HL-60 (cell line): ENCODE results near the gene LMTK2.

ENCODE experiments used
- DNase-seq, 2 experiments: peaks; one replicate each; pipeline ENCODE4 v3.0.0-alpha.2; 2010 to 2020; ENCODE audit warnings: low read depth in 1 of 2, low spot score in 1 of 2
- H3K27ac ChIP-seq: fragments of 250-450 bp; sonication (Bioruptor Pico); replicated peaks from 2 replicates; pipeline ENCODE4 v1.5.1; 2020; ENCODE audit warnings: mild to moderate bottlenecking, moderate library complexity
- H3K27me3 ChIP-seq: fragments of 250-450 bp; sonication (Bioruptor Pico); 2 replicates; pipeline ENCODE4 v1.5.1; 2021; ENCODE audit warnings: mild to moderate bottlenecking, moderate library complexity; ENCODE audit not compliant: insufficient read depth, poor library complexity, severe bottlenecking
- H3K4me3 ChIP-seq: replicated peaks from 2 replicates; pipeline ENCODE4 v1.5.1; 2011; ENCODE audit warnings: mild to moderate bottlenecking, control low read depth, low read length; ENCODE audit not compliant: insufficient read depth
- CTCF ChIP-seq: IDR thresholded peaks from one replicate; pipeline ENCODE4 v1.5.1; 2011; ENCODE audit warnings: low read length, control low read depth, inconsistent platforms; ENCODE audit not compliant: insufficient read depth
- GABPA ChIP-seq: IDR thresholded peaks from 2 replicates; pipeline ENCODE4 v1.6.1; 2012; ENCODE audit warnings: low read depth
- POLR2AphosphoS5 ChIP-seq: IDR thresholded peaks from 2 replicates; pipeline ENCODE4 v1.6.1; 2012; ENCODE audit warnings: low read depth
- REST ChIP-seq: IDR thresholded peaks from 2 replicates; pipeline ENCODE4 v1.6.1; 2012; ENCODE audit warnings: low read depth; ENCODE audit not compliant: insufficient replicate concordance
- SPI1 ChIP-seq: IDR thresholded peaks from 2 replicates; pipeline ENCODE4 v1.6.1; 2012; ENCODE audit warnings: low read depth, mild to moderate bottlenecking, borderline replicate concordance

Gene LMTK2

GRCh38 chr7:98064233-98064632, 42.4 kb upstream of the LMTK2 start:
- no peak for DNase-seq
- no peak overlapping the region for H3K27ac ChIP-seq
- TF ChIP-seq SPI1 (no peak), POLR2AphosphoS5 (no peak), REST (no peak), CTCF (no peak), GABPA (no peak)
- H3K27me3 ChIP-seq, result no peaks in the 10 kb centered on the region
- no peak overlapping the region for H3K4me3 ChIP-seq

- TF ChIP-seq REST (no peak), GABPA (no peak), POLR2AphosphoS5 (no peak), SPI1 (no peak), CTCF (no peak)
- no peak overlapping the region for H3K4me3 ChIP-seq
- no peaks in the 10 kb centered on the region for H3K27me3 ChIP-seq
- no peak overlapping the region for H3K27ac ChIP-seq
- no peak for DNase-seq
Observed at GRCh38 chr7:98066208-98066607, 40.5 kb upstream of the LMTK2 start.

GRCh38 chr7:98066934-98067507, 39.6 kb upstream of the LMTK2 start:
- no peak for TF ChIP-seq CTCF
- TF ChIP-seq POLR2AphosphoS5, result no peak
- no peak for TF ChIP-seq GABPA
- TF ChIP-seq REST, result no peak
- no peak for TF ChIP-seq SPI1
- no peak overlapping the region for H3K4me3 ChIP-seq
- H3K27ac ChIP-seq, result no peak overlapping the region
- H3K27me3 ChIP-seq, result no peaks in the 10 kb centered on the region
- no peak for DNase-seq
